Thyroid gland (tissue), 4 donors: ENCODE results near the gene UFM1. TPM values are rescaled to one million over a fixed set of nuclear protein-coding genes. Genes with fewer than 3 reads are reported as not detected.

ENCODE experiments used
- DNase-seq, 2 donors: peaks; one replicate each; pipeline ENCODE4 v3.0.0-alpha.2; 2019
- H3K27ac ChIP-seq, 3 donors: fragments of 200-600 bp; sonication (generic); 1 replicate in 2 of 3; 2 replicates in 1 of 3; pipeline ENCODE4 v1.5.1; 2016 to 2019; ENCODE audit warnings: mild to moderate bottlenecking in 1 of 3, moderate library complexity in 1 of 3
- H3K27me3 ChIP-seq: fragments of 200-600 bp; sonication (generic); one replicate; pipeline ENCODE4 v1.5.1; 2019
- H3K36me3 ChIP-seq, 2 donors: fragments of 200-600 bp; sonication (generic); one replicate each; pipeline ENCODE4 v1.5.1; 2016 to 2019
- H3K4me1 ChIP-seq, 2 donors: fragments of 200-600 bp; sonication (generic); one replicate each; pipeline ENCODE4 v1.5.1; 2017 to 2019
- H3K4me3 ChIP-seq, 3 donors: fragments of 200-600 bp; sonication (generic); replicated peaks in 1 of 3; 1 replicate in 2 of 3; 2 replicates in 1 of 3; pipeline ENCODE4 v1.5.1; 2016; ENCODE audit warnings: mild to moderate bottlenecking in 1 of 3
- H3K9me3 ChIP-seq: fragments of 200-600 bp; sonication (generic); one replicate; pipeline ENCODE4 v1.5.1; 2017
- CTCF ChIP-seq, 6 experiments: fragments of 200-600 bp in 3 of 6; fragments of 450-650 bp in 3 of 6; sonication (generic) in 3 of 6; IDR thresholded peaks; one replicate each; pipeline ENCODE4 v1.5.1; 2016 to 2019; ENCODE audit warnings: antibody characterized with exemption in 6 of 6, mild to moderate bottlenecking in 2 of 6, inconsistent platforms in 1 of 6, moderate library complexity in 1 of 6
- POLR2A ChIP-seq, 2 donors: fragments of 450-650 bp; IDR thresholded peaks; one replicate each; pipeline ENCODE4 v1.6.1; 2017; ENCODE audit warnings: antibody characterized with exemption in 2 of 2, mild to moderate bottlenecking in 2 of 2, moderate library complexity in 1 of 2
- WGBS, 2 donors: methylation state at CpG; one replicate each; pipeline ENCODE4 v1.1.5; 2017; 5-methylcytosine and 5-hydroxymethylcytosine counted together
- intact Hi-C: fragments of 100-400 bp; cut with DNase I; formaldehyde crosslinking; loops from one replicate; pipeline ENCODE4 v1.15.1; 2023
- total RNA-seq, 4 donors: library from RNA; depleted of rRNA; stranded (reverse); fragments of >200 nt; gene quantifications; one replicate each; pipeline ENCODE4 v1.2.3, GENCODE V29; 2016

The UFM1 gene
- total RNA-seq, 4 donors from 2014 or later: 56.3 to 124 (median 77.9) TPM

- TF ChIP-seq POLR2A (IDR thresholded peaks at IDR 0.05) (no peak), CTCF (IDR thresholded peaks at IDR 0.05) (no peak)
- Histone ChIP-seq H3K27ac (no peak overlapping the region), H3K27me3 (no peaks in the 10 kb centered on the region), H3K4me1 (no peaks in the 10 kb centered on the region), H3K36me3 (no peaks in the 10 kb centered on the region), H3K9me3 (no peaks in the 10 kb centered on the region), H3K4me3 (no peak overlapping the region)
- WGBS, 2 donors: 0% methylated on average over 1 of the region's 1 CpG
- no peak for DNase-seq
- intact Hi-C loops: no loop called here
These were observed 26.9 kb downstream of the UFM1 start for GRCh38 chr13:38376546-38376945.

DNA sequence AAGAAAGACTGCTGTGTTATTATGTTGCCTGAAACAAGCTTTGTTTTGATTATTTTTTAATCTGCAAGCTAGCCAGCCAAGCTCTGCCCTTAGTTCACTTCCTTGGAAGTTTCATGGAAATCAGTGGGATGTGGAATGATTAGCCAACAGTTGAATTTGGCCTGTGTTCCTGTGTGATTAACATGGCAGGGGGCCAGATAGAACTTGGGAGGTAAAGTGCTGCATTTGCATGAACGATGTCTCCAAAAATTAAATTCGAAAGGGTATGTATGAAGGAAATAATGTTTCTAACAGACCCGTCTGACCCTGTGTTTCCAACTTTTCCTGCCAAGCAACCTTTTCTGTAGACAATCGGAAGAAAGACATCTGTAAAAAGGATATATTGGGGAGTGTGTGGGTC is 32.2 kb downstream of the UFM1 start:
- H3K4me3 ChIP-seq: no peak overlapping the region
- TF ChIP-seq POLR2A (IDR thresholded peaks at IDR 0.05): no peak
- no peak for TF ChIP-seq CTCF (IDR thresholded peaks at IDR 0.05)
- no peak for DNase-seq
- intact Hi-C loops: no loop called here
- H3K27me3 ChIP-seq: no peaks in the 10 kb centered on the region
- H3K36me3 ChIP-seq: no peaks in the 10 kb centered on the region
- H3K9me3 ChIP-seq: no peaks in the 10 kb centered on the region
- H3K4me1 ChIP-seq: no peaks in the 10 kb centered on the region
- WGBS, 2 donors: 57 to 58% methylated on average over 4 of the region's 4 CpGs
- H3K27ac ChIP-seq: no peak overlapping the region

- Histone ChIP-seq H3K9me3 (no peaks in the 10 kb centered on the region), H3K27ac (no peak overlapping the region), H3K4me3 (no peak overlapping the region), H3K27me3 (no peaks in the 10 kb centered on the region), H3K4me1 (no peaks in the 10 kb centered on the region), H3K36me3 (no peaks in the 10 kb centered on the region)
- WGBS, 2 donors: 88 to 92% methylated on average over 2 of the region's 2 CpGs
- TF ChIP-seq CTCF (IDR thresholded peaks at IDR 0.05): no peak
- TF ChIP-seq POLR2A (IDR thresholded peaks at IDR 0.05): no peak
- intact Hi-C loops: no loop called here
- no peak for DNase-seq
These were observed 33.3 kb downstream of the UFM1 start for GRCh38 chr13:38382946-38383345.

- H3K4me3 ChIP-seq: no peak overlapping the region
- no peak overlapping the region for H3K27ac ChIP-seq
- intact Hi-C loops: no loop called here
- TF ChIP-seq CTCF (IDR thresholded peaks at IDR 0.05) (no peak), POLR2A (IDR thresholded peaks at IDR 0.05) (no peak)
- H3K27me3 ChIP-seq: no peaks in the 10 kb centered on the region
- DNase-seq: no peak
- H3K9me3 ChIP-seq: no peaks in the 10 kb centered on the region
- WGBS, 2 donors: 75 to 80% methylated on average over 3 of the region's 3 CpGs
- H3K36me3 ChIP-seq: no peaks in the 10 kb centered on the region
- H3K4me1 ChIP-seq: no peaks in the 10 kb centered on the region
These were observed 34.5 kb downstream of the UFM1 start for GRCh38 chr13:38384171-38384570.

DNA sequence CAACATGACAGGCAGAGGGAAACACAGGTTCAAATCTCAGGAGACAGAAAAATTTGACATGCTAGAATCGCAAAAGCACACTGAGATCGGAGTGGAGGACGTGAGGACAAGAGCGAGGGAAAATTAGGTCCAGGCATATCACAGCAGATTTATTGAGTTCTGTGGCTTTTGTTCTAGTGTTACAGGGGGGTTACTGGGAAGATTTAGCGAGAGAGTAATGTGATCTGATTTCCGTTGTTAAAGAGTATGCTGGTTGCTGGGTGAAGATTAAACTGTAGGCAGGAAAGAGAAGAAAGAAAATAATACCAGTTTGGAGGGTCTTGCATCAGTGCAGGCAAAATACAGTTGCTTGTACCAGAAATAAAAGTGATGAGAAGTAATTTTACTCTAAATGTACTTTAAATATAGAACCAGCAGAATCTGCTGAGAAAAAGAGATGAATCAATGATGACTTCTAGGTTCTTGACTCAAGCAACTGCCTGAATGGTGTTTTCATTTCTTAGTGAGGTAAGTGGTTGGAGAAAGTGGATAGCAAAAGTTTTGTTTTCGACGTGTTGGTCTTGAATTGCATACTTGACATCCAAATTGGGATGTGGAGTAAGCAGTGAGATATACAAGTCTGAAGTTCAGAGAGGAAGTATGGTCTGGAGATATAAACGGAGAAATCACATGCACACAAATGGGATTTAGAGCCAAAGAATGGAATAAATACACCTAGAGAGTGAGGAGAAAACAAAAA is 35.7 kb downstream of the UFM1 start:
- Histone ChIP-seq H3K27ac (no peak overlapping the region), H3K4me3 (no peak overlapping the region), H3K9me3 (no peaks in the 10 kb centered on the region), H3K27me3 (peaks cover 2% of the 10 kb centered on the region), H3K36me3 (no peaks in the 10 kb centered on the region), H3K4me1 (no peaks in the 10 kb centered on the region)
- intact Hi-C loops: no loop called here
- TF ChIP-seq POLR2A (IDR thresholded peaks at IDR 0.05): no peak
- no peak for TF ChIP-seq CTCF (IDR thresholded peaks at IDR 0.05)
- DNase-seq: no peak
- 48 to 52% methylated on average over 9 of the region's 9 CpGs for WGBS, 2 donors
